ENCODE measurements around the gene QSOX1. TPM values are rescaled to one million over a fixed set of nuclear protein-coding genes. Genes with fewer than 3 reads are reported as not detected.

Gene QSOX1
- total and polyA plus RNA-seq, 9 of the 15 experiments (the other 6 are each of a cell fraction or from before 2014, with no cell fraction given): 4.0 to 53.1 (median 15.0) TPM

DNA sequence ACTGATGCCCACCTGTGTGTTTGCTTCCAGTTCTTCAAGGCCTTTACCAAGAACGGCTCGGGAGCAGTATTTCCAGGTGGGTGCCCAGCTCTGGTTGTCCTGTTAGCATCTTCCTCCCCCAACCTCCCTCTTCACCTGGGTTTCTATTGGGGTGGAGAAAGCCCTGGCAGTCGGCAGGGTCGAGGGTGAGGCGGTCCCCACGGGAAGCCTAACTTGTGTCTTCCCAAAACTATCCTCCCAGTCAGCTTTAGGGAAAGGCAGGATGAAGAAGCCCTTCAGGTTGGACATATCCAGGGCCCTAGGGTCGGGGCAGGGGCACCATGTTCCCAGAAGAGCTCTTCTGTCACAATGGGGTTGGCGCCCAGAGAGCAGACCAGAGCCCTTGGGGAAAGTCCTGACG is 20.6 kb downstream of the QSOX1 start (continued):
- TF ChIP-seq ZNF134 (CRISPR knock-in tag; conservative IDR thresholded peaks at IDR 0.05) (no peak), POLR3G (IDR thresholded peaks at IDR 0.05; ENCODE audit: extremely low read depth, insufficient read length, insufficient replicate concordance) (no peak), ETV1 (tag; conservative IDR thresholded peaks at IDR 0.05; ENCODE audit: low read depth) (no peak), ZKSCAN3 (CRISPR knock-in tag; IDR thresholded peaks at IDR 0.05) (no peak), ZNF384 (IDR thresholded peaks at IDR 0.05; ENCODE audit: low read depth, low read length) (no peak)

DNA sequence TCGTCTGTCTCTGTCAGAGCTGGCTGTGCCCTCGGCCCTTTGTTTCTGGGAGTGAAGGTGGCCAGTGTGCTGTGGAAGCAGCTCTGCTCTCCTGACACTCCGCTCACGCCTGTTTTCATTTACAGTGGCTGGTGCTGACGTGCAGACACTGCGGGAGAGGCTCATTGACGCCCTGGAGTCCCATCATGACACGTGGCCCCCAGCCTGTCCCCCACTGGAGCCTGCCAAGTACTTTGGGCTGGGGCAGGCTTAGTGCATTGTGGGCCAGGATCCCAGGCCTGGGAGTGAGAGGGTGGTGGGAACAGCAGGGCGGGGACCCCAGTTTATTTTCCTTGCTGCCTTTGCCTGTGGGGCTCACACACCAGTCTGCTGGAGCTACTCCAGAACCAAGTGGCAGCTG is 21.1 kb downstream of the QSOX1 start:
- H3K27ac ChIP-seq (ENCODE audit: extremely low read depth, low read depth, low read length): no peak overlapping the region
- ChIA-PET CTCF (ENCODE audit: low intra/inter-chr PET ratio) (interaction anchor here (1.1 to 4.9 kb wide), 2 partner anchors 365 to 470 kb away, joined by 3 to 26 read pairs; no protein-coding TSS in a partner anchor), POLR2A (interaction anchor here (0.7 kb wide), 2 partner anchors 16 to 19 kb away, joined by 3 read pairs; no protein-coding TSS in a partner anchor)
- 42% methylated on average over 9 of the region's 9 CpGs for WGBS (ENCODE audit: insufficient coverage, low coverage, missing lambda C conversion rate)
- intact Hi-C loops (cut with micrococcal nuclease): loop anchor here (5.0 to 10.0 kb wide), 3 partner anchors 141 to 364 kb away; partner anchors contain the start of gene CEP350
- no peaks in the 10 kb centered on the region for H3K79me2 ChIP-seq (ENCODE audit: control insufficient read depth, insufficient read depth, low read length)
- DNase-seq (ENCODE audit: extremely low read depth in 1 of 4, low spot score in 3 of 4) (no peak), ATAC-seq (no peak), FAIRE-seq (no peak)
- H3K9me3 ChIP-seq (replicated peaks; ENCODE audit: control insufficient read depth, insufficient read depth, low read depth, low read length): no peaks in the 10 kb centered on the region
- no TSS peak for BruUV-seq (replicated peaks)
- in situ Hi-C loops (cut with MboI): no loop called here
- H3K9me1 ChIP-seq (ENCODE audit: control insufficient read depth, insufficient read depth, low read length): no peaks in the 10 kb centered on the region
- TF ChIP-seq ZNF384 (IDR thresholded peaks at IDR 0.05; ENCODE audit: low read depth, low read length): no peak
- TF ChIP-seq POLR2G (IDR thresholded peaks at IDR 0.05; ENCODE audit: low read depth, low read length): peak; percentile 30; the same call in 1 of the 2 replicates
- no peaks in the 10 kb centered on the region for H4K20me1 ChIP-seq (replicated peaks; ENCODE audit: control insufficient read depth, insufficient read depth, low read length)
- no peak overlapping the region for H3K4me2 ChIP-seq (ENCODE audit: insufficient read depth, low read length)
- no peak overlapping the region for H3K4me3 ChIP-seq
- peak overlapping the region in 1 of 2 experiments; percentile 62; a peak in 2 of 4 replicates for H3K9ac ChIP-seq (ENCODE audit: insufficient read depth in 1 of 2, low read depth in 2 of 2, low read length in 2 of 2)
- no peak overlapping the region for H2AFZ ChIP-seq (ENCODE audit: low read depth, low read length)
- no peaks in the 10 kb centered on the region for H3K36me3 ChIP-seq (ENCODE audit: control insufficient read depth, insufficient read depth, low read length)
- no peaks in the 10 kb centered on the region for H3K27me3 ChIP-seq (ENCODE audit: control insufficient read depth in 2 of 2, insufficient read depth in 2 of 2, low read length in 2 of 2)
- H3K4me1 ChIP-seq (replicated peaks in 1 of 2; ENCODE audit: control insufficient read depth in 2 of 2, insufficient read depth in 2 of 2, low read length in 2 of 2): no peaks in the 10 kb centered on the region

Data from K562 (cell line).